Measurements from ENCODE around the gene ARPC5.
A peak's percentile ranks its signal among the peaks of the same experiment; 100 is the strongest.
"Not testable (repeated sequence)": the region's sequence is repeated elsewhere in the genome, so short reads cannot be mapped to it uniquely, and the experiment has no call there.

ARPC5 gene

GRCh38 chr1:183635606-183636333 is at the start of gene ARPC5:
Gene ARPC5 (minus strand): TSS chr1:183635783. CDS start chr1:183635659, 124 bp downstream.
- H3K4me3 ChIP-seq (ENCODE audit: low read depth, low read length) = peak within 1 kb of the TSS; percentile 92

GRCh38 chr1:183685112-183685713 is 49.6 kb upstream of the ARPC5 start:
- no peak overlapping the region for H3K4me3 ChIP-seq (ENCODE audit: low read depth, low read length)

DNA sequence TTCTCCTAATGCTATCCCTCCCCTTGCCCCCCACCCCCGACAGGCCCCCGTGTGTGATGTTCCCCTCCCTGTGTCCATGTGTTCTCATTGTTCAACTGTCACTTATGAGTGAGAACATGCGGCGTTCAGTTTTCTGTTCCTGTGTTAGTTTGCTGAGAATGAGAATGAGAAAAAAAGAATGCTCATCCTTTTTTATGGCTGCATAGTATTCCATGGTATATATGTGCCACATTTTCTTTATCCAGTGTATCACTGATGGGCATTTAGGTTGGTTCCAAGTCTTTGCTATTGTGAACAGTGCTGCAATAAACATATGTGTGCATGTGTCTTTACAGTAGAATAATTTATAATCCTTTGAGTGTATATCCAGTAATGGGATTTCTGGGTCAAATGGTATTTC is 43.8 kb upstream of the ARPC5 start:
- not testable (repeated sequence) for H3K4me3 ChIP-seq (ENCODE audit: low read depth, low read length)

DNA sequence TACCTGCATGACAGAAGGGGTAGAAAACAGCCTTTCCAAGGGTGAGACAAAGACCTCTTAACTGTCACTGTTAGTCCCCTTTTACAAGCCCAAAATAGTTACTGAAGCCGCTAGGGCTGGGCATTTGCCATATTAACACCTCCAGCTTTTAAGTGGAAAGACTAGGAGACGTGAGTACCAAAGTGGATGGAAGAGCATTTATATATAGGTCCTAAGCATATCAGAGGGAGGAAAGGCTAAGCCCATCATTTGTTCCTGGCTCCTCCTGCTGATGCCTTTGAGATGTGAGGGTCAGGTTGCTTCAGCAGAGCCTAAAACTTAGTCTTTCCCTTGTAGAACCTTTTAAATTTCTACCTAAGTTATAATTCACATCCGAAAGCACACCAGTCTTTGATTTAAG is 43.2 kb upstream of the ARPC5 start:
- no peak overlapping the region for H3K4me3 ChIP-seq (ENCODE audit: low read depth, low read length)

GRCh38 chr1:183676586-183677189 is 41.1 kb upstream of the ARPC5 start:
- no peak overlapping the region for H3K4me3 ChIP-seq (ENCODE audit: low read depth, low read length)

DNA sequence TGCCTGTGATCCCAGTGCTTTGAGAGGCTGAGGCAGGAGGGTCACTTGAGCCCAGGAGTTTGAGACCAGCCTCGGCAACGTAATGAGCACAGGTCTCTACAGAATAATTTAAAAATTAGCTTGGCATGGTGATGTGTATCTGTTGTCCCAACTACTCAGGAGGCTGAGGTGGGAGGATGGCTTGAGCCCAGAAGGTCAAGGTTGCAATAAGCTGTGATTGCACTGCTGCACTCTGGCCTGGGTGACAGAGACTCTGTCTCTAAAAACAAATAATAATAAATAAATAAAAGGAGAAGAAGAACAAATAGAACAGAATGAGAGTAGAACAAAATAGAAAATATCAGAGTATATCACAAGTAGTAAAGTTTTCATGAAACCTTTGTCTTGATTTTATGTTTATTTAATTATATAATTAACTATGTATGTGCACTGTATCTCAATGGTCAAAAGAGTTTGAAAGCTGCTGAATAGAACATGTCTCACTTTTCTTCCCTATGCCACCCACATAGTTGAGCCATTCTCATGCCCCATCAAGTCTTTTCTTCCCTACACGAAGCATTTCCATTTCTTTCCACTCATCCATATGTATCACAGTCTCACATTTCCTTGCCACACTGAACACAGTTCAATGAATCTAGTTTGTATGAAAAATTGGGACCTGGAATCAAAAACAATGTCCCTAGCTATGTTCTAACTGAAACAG is 40.5 kb upstream of the ARPC5 start:
- H3K4me3 ChIP-seq (ENCODE audit: low read depth, low read length) = no peak overlapping the region

DNA sequence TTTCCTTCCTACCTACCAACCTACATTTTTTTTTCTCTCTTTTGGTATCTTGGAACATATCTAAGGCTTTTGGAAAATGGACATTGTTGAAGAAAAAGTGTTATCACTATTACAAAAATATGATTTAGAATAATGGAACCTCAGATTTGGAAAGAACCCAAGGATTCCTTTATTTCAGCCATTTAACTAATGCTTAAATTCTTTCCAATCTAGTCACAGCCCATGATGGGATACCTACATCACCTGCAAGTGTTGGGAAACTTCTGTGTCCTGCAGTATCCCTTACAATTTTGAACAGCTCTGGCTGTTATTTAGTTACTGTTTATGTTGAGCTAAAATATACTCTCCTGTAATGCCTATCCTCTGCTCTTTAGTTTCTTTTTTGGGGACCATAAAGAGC is 39.8 kb upstream of the ARPC5 start:
- no peak overlapping the region for H3K4me3 ChIP-seq (ENCODE audit: low read depth, low read length)

GRCh38 chr1:183674886-183675285 is 39.3 kb upstream of the ARPC5 start:
- no peak overlapping the region for H3K4me3 ChIP-seq (ENCODE audit: low read depth, low read length)

DNA sequence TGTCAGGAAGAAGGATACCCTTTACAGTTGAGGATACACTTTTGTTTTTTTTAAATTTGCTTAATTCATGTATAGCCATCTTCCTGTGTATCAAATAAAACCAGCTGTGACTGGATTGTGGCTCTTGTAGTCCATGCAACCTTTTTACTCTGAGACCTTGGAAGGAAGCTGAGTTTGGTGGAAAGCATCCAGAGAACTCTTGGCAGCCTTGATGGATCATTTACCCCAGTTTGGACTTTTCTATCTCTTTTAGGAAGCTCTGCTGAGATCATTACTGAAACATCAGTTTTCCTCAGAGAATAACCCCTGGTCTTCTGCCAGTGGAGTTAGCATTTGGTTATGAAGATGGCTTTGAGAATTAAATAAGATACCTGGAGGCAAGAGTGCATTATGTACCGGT is 38.8 kb upstream of the ARPC5 start:
- H3K4me3 ChIP-seq (ENCODE audit: low read depth, low read length) = no peak overlapping the region

- H3K4me3 ChIP-seq (ENCODE audit: low read depth, low read length) = no peak overlapping the region
Measured at GRCh38 chr1:183673605-183674323, 38.2 kb upstream of the ARPC5 start.

DNA sequence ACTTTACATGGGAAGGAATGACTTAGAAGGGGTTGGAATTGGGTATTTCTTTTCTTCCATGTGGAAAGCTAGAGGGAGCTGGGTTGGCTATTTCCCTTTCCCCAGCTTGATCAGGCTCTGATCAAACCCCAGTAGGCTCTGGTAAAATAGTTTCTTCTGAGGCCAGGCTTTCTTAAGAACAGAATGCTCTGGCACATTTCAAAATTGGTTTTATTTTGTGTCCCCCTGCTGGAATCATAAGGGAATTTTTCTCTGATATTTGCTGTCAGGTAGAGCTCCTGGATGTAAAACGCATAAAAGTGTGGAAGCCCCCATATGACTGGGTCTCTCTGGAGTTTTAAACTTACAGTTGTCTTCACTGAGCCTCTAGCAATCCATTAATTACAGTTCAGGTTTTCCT is 34.6 kb upstream of the ARPC5 start:
- no peak overlapping the region for H3K4me3 ChIP-seq (ENCODE audit: low read depth, low read length)

GRCh38 chr1:183656355-183656754 is 20.8 kb upstream of the ARPC5 start:
- H3K4me3 ChIP-seq (ENCODE audit: low read depth, low read length) = no peak overlapping the region

- no peak overlapping the region for H3K4me3 ChIP-seq (ENCODE audit: low read depth, low read length)
Measured at GRCh38 chr1:183655562-183656075, 20.0 kb upstream of the ARPC5 start.

- no peak overlapping the region for H3K4me3 ChIP-seq (ENCODE audit: low read depth, low read length)
Measured at GRCh38 chr1:183654706-183655105, 19.1 kb upstream of the ARPC5 start.

- H3K4me3 ChIP-seq (ENCODE audit: low read depth, low read length) = no peak overlapping the region
Measured at GRCh38 chr1:183653876-183654451, 18.4 kb upstream of the ARPC5 start.

DNA sequence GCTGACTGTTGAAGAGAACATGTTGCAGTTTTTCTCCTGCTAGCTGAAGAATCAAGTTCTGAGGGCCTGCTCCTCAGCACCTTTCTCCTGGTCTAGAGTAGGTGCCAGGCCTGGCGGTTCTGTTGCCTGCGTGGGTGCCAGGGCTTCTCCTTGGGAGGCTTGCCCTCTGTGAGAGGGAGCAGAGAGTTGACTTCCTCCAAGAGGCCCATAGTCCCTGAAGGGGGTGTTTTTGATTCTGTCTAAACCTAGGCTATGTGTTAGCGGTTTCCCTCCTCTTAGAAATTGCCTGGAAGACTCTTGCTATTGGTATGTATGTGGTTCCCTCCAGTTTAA is 17.8 kb upstream of the ARPC5 start:
- no peak overlapping the region for H3K4me3 ChIP-seq (ENCODE audit: low read depth, low read length)

GRCh38 chr1:183652547-183653461 is 17.2 kb upstream of the ARPC5 start, which contains the start of gene APOBEC4:
Gene APOBEC4 (minus strand): TSS chr1:183653316. CDS start chr1:183648781, 4,535 bp downstream.
- H3K4me3 ChIP-seq (ENCODE audit: low read depth, low read length) = no peak within 1 kb of the TSS

GRCh38 chr1:183652107-183652506 is 16.5 kb upstream of the ARPC5 start:
- no peak overlapping the region for H3K4me3 ChIP-seq (ENCODE audit: low read depth, low read length)

DNA sequence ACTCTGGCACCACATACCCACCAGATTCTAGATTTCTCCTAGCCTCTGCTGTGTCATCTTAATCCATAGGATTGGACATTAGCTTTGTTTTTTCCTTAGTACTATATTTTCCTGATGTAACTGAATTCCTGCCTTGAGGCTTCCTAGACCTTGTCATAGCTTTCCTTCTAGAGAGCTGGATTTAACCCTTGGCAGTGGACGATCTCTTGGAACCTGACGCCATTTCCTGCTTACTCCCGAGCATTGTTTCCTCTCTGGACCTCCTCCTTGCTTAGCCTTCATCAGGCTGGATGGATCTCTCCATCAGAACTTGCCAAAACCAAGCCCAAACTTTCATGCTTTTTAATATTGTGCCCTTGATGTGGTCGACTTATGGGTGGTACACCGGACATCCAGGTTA is 16.0 kb upstream of the ARPC5 start:
- H3K4me3 ChIP-seq (ENCODE audit: low read depth, low read length) = no peak overlapping the region
